Activated gamma-delta T cell treated with Interleukin-2 at 50 U/mL for 16 hours (primary cell): ENCODE results near the gene MTAP.
"Not testable (repeated sequence)": the region's sequence is repeated elsewhere in the genome, so short reads cannot be mapped to it uniquely, and the experiment has no call there.

Experiments
- DNase-seq: peaks from one replicate; pipeline ENCODE4 v3.0.0-alpha.2; 2020

MTAP gene

DNA sequence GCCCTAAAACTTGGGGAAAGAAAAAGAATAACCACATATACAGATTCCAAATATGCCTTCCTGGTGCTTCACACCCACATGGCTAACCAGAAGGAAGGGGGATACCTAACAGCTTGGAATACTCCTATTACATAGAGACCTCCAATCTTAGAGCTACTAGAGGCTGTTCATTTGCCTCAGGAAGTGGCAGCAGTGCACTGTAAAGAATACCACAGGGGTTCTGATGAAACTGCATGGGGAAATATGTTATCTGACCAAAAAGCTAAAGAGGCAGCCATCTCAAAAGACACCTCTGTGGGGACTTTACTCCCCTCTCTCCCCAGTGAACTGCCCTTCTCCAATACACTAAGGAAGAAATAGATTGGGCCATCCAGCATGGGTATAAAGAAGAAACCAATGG, 125.3 kb downstream of the MTAP start:
- no peak for DNase-seq

GRCh38 chr9:21931428-21931827, 129.0 kb downstream of the MTAP start:
- DNase-seq: no peak

DNA sequence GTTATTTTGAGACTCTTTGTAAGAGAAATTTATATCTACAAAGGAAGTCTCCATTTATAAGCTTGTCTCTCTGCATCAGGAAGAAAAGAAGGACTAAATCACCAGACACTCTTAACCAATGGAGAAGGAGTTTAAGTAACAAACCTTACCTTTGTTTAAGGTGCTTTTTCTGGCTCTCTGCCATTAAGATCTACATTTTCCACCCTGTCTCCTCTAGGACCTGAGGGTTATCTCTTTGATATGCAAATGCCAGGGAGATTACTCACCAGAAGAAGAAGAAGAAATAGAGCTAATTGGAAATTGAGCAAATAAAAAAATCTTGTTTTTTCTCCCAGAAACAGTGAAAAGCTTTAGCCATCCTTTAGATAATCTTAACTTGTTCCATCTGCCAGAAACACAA, 130.8 kb downstream of the MTAP start:
- no peak for DNase-seq

- no peak for DNase-seq
Observed at GRCh38 chr9:21933865-21934264, 131.4 kb downstream of the MTAP start.

- DNase-seq: no peak
Observed at GRCh38 chr9:21935631-21936030, 133.2 kb downstream of the MTAP start.

DNA sequence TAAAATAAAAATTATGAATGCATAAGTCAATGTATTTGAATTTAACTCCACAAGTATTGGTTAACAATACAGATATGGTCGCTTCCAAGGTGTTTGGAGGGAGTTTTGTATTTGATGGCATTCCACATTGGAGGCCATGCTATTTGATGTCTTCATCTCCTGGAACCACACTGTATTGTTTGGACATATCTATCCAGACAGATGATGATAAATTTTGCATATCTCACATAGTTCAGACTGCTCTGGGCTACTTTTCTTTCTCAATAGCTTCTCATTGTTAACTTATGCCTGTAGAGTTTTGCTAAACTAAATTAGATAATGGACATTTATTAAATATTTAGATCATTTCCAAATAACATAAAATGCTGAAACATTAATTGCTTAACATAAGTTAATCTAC, 133.7 kb downstream of the MTAP start:
- no peak for DNase-seq

DNA sequence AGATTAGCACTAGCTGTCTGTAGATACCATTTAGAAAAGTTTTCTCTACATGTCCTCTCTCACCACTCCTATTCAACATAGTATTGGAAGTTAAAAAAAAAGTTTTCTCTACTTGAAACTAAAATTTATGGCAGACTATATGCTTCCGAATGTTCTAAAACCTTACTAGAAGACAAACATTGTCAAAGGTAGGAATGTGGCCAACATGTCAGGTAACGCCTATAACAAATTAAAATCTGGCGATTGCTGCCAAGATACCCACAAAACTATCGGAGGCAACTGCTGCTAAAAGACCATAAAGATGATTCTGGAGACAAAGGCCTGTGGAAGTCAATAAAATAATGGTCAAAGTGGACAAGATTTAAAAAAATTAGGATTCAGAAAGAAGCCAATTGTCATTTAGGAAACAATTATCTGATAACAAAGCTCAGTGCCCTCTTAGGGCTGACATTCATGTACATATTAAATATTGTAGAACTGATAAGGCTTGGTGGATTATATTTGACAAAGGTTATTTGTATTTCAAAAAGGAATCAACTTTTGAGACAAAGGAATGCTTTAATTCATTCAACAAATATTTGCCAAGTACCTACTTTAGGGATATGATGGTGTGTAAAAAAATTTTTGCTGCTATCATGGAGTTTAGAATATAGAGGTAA, 139.0 kb downstream of the MTAP start:
- no peak for DNase-seq

- DNase-seq: no peak
Observed at GRCh38 chr9:21943464-21943863, 141.0 kb downstream of the MTAP start.

GRCh38 chr9:21945606-21946005, 143.2 kb downstream of the MTAP start:
- no peak for DNase-seq

GRCh38 chr9:21958833-21959232, 156.4 kb downstream of the MTAP start:
- no peak for DNase-seq

DNA sequence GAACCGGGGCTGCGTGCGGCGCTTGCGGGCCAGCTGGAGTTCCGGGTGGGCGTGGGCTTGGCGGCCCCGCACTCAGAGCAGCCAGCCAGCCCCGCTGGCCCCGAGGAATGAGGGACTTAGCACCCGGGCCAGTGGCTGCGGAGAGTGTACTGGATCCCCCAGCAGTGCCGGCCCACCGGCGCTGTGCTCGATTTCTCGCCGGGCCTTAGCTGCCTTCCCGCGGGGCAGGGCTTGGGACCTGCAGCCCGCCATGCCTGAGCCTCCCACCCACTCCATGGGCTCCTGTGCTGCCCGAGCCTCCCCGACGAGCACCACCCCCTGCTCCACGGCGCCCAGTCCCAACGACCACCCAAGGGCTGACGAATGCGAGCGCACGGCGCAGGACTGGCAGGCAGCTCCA, 156.8 kb downstream of the MTAP start:
- not testable (repeated sequence) for DNase-seq

DNA sequence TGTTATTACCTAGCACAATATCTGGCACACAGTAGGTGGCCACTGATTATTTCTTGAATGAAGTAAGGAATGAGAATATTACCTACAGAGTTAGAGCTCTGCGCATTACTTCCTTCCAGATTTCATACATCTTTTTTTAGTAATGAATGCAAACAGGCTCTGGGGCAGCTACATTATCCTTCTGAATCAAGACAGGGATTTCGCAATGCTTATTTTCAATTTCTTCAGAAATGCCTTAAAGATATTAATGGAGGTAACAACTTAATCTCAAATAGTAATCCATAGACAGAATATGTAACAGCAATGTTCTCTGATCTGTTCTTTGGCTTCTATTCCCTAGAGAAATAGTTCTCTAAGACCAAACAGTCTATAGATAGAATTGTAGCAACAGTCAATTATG, 159.1 kb downstream of the MTAP start:
- no peak for DNase-seq

- no peak for DNase-seq
Observed at GRCh38 chr9:21964925-21965385, 162.5 kb downstream of the MTAP start.

- no peak for DNase-seq
Observed at GRCh38 chr9:21965401-21965951, 163.0 kb downstream of the MTAP start.

- DNase-seq: no peak
Observed at GRCh38 chr9:21966140-21966851, 163.9 kb downstream of the MTAP start.

DNA sequence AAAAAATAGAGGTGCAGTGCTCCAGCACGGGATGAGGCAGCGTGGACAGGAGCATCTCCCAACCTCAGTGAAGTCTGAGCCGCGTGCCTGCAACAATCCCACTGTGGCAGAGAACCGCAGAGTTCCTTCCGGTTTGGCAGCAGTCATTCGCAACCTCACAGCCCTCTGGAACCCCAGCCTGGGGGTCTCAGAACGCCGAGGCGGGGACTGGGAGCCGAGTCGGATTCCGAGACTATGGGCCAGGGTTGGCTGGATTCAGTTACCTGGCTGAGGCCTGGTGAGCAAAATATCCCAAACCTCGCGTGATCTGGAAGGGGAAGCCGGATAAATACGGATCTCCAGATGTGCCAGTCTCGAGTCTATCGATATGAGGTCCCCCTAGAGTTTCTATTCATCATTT, 164.7 kb downstream of the MTAP start:
- no peak for DNase-seq

DNA sequence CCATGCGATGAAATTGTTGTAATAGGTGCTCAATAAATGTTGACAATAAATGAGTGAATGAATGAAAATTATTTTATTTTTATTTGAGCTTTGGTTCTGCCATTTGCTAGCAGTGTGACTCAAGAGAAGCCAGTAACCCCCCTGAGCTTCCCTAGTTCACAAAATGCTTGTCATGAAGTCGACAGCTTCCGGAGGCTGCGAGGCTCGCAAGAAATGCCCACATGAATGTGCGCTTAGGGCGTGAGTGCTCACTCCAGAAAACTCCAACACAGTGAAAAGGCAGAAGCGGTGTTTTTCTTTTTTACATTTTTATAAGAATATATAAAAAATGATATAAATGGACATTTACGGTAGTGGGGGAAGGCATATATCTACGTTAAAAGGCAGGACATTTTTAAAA, 165.3 kb downstream of the MTAP start:
- DNase-seq: no peak

DNA sequence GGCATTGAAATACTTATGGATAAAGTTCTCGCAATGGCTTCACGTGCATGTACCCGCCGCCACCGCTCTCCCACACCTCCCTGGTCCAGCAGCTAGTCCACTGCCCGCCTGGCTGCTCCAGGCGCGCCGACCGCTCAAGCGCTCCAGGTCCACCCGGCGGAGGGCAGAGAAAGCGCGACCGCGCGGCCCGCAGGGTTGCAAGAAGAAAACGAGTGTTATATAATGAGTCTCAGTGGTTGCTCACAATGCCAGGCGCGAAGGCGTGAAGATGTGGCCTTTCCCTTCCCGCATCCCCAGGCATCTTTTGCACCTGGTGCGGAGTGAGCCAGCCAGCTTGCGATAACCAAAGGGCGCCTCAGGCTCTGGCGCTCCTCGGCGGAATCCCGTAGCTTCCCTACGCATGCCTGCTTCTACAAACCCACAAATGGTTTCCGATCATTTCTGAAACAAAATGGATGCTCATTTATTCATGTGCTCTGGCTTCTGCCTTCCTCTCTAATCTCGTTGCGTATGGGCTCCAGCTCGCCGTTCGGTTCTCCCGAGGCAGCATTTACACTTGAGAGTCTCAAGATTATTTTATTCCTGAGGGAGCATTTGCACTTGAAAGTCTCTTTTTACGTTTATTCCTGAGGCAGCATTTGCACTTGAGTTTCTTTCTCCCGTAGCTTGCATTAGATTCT, 166.0 kb downstream of the MTAP start:
- no peak for DNase-seq

GRCh38 chr9:21969011-21969940, 166.8 kb downstream of the MTAP start:
- no peak for DNase-seq

DNA sequence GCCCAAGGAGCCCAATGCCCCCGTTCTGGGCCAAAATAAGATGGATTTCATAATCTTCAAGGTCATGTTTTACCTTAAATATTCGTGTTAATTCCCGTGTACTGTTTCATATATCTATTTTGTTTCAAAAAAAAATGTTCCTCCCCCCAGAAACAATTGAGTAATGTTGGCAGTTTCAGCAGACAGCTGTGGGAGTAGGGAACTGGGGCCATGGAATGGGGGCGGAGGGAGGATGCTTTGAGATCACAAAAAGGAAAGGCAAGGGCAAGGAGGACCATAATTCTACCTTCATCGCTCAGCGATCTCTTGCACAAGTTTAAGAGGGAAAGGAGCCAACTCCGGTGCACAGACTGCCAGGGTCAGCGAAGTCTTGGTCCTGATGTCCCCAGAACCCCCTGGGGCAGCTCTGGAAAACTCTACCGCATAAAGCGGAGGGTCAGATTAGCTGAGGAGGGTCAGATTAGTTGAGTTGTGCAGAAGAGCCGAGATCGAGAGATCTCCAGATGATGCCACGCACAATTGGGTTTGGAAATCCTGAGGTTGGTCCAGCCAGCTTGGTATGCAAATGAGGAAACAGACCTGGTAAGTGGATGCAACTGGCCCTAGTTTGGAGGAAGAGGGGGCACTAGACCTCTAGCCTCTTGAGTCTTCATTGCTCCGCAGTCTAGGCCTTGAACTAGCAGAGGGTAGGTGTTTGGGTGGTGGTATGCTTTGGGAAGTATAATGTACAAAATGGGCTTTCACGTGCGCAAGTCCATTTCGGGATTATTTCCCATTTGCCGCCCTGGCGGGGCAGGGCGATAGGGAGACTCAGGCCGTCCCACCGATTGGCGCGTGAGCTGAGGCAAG, 167.7 kb downstream of the MTAP start:
- no peak for DNase-seq

GRCh38 chr9:21970800-21971640, 168.6 kb downstream of the MTAP start:
- DNase-seq: no peak
